GM06990 (cell line): Measurements from ENCODE around the gene NOL9.

Source experiments
- DNase-seq: peaks from one replicate; pipeline ENCODE4 v3.0.0-alpha.2; 2011; ENCODE audit not compliant: insufficient read length; ENCODE audit errors: extremely low read depth
- H3K27me3 ChIP-seq: replicated peaks from 2 replicates; pipeline ENCODE4 v1.6.0; 2011; ENCODE audit warnings: low read length; ENCODE audit not compliant: control insufficient read depth, insufficient read depth
- H3K36me3 ChIP-seq: 2 replicates; pipeline ENCODE4 v1.5.1; 2011; ENCODE audit warnings: low read length; ENCODE audit not compliant: control insufficient read depth, insufficient read depth
- H3K4me3 ChIP-seq: replicated peaks from 2 replicates; pipeline ENCODE4 v1.5.1; 2011; ENCODE audit warnings: low read depth, mild to moderate bottlenecking, control low read depth, low read length
- CTCF ChIP-seq: IDR thresholded peaks from 2 replicates; pipeline ENCODE4 v1.5.1; 2011; ENCODE audit warnings: low read length, control low read depth, mild to moderate bottlenecking, inconsistent platforms; ENCODE audit not compliant: insufficient read depth, poor library complexity, severe bottlenecking

NOL9 gene

GRCh38 chr1:6554031-6554906 lies at the start of gene NOL9:
Gene NOL9, minus strand, starts transcription at chr1:6554513. Its CDS starts 11 bp downstream, at chr1:6554502.
- peak; percentile 98 for TF ChIP-seq CTCF
- Histone ChIP-seq H3K36me3 (peaks cover 6% of the 10 kb centered on the region), H3K27me3 (no peaks in the 10 kb centered on the region), H3K4me3 (peak within 1 kb of the TSS; percentile 91)
- DNase-seq, result peak; percentile 95

- DNase-seq, result peak; percentile 67
- TF ChIP-seq CTCF, result no peak
- peak overlapping the region; percentile 86 for H3K4me3 ChIP-seq
- no peaks in the 10 kb centered on the region for H3K27me3 ChIP-seq
- H3K36me3 ChIP-seq, result peaks cover 2% of the 10 kb centered on the region
Measured at GRCh38 chr1:6603238-6603914, 49.1 kb upstream of the NOL9 start.

- Histone ChIP-seq H3K27me3 (no peaks in the 10 kb centered on the region), H3K4me3 (peak within 1 kb of the TSS; percentile 86), H3K36me3 (peaks cover 2% of the 10 kb centered on the region)
- peak; percentile 87 for DNase-seq
- no peak for TF ChIP-seq CTCF
Measured at GRCh38 chr1:6602669-6603237, 48.4 kb upstream of the NOL9 start, which contains the start of gene KLHL21. Gene KLHL21, minus strand, starts transcription at chr1:6602869. Its CDS starts 52 bp downstream, at chr1:6602817.

- H3K4me3 ChIP-seq, result peak overlapping the region; percentile 86
- TF ChIP-seq CTCF, result no peak
- no peak for DNase-seq
Measured at GRCh38 chr1:6601923-6602668, 47.8 kb upstream of the NOL9 start.

GRCh38 chr1:6601049-6601922 lies 47.0 kb upstream of the NOL9 start:
- peak overlapping the region; percentile 86 for H3K4me3 ChIP-seq
- no peaks in the 10 kb centered on the region for H3K27me3 ChIP-seq
- no peak for TF ChIP-seq CTCF
- H3K36me3 ChIP-seq, result peaks cover 10% of the 10 kb centered on the region
- DNase-seq, result peak; percentile 56

More at GRCh38 chr1:6601923-6602668, 47.8 kb upstream of the NOL9 start:
- Histone ChIP-seq H3K36me3 (peaks cover 6% of the 10 kb centered on the region), H3K27me3 (no peaks in the 10 kb centered on the region)
